HepG2 (cell line): Measurements from ENCODE around the gene MT1A. TPM values are rescaled to one million over a fixed set of nuclear protein-coding genes. Genes with fewer than 3 reads are reported as not detected.

Experiments used
- ATAC-seq: fragments of 200-7000 bp; cut with Tn5 transposase; 3 replicates; pipeline ENCODE4 v1.9.1; 2020; ENCODE audit warnings: mild to moderate bottlenecking, moderate library complexity
- BruUV-seq: library from RNA; stranded (reverse); fragments of 400-500 nt; replicated peaks from 2 replicates; lab custom pipeline; 2021; lab: Mats Ljungman, UMichigan
- CTCF ChIA-PET: fragments of 300-600 bp; formaldehyde crosslinking; extraction: SDS; loops from one replicate; lab custom pipeline; 2021; ENCODE audit warnings: low total read pairs, inconsistent platforms, low intra/inter-chr PET ratio; lab: Yijun Ruan, JAX
- POLR2A ChIA-PET: fragments of 350-600 bp; sonication (Branson Sonifier 250); formaldehyde crosslinking; loops from one replicate; lab custom pipeline; 2020; ENCODE audit warnings: antibody characterized with exemption, inconsistent platforms; lab: Yijun Ruan, JAX
- DNase-seq: peaks from one replicate; pipeline ENCODE4 v3.0.0-alpha.2; 2015; ENCODE audit warnings: low spot score
- FAIRE-seq: peaks from 3 replicates; lab custom pipeline; 2011; peaks lifted over from hg19 to GRCh38; lab: Jason Lieb, UNC
- H2AFZ ChIP-seq: one replicate; pipeline ENCODE4 v1.6.1; 2011; ENCODE audit warnings: low read length, inconsistent platforms
- H3K27ac ChIP-seq: fragments of 300-600 bp; 3 replicates; pipeline ENCODE4 v1.8.0; 2011; ENCODE audit warnings: mixed run types, mild to moderate bottlenecking, mixed read lengths, low read length, inconsistent platforms; ENCODE audit not compliant: insufficient read depth; ENCODE audit errors: extremely low read length
- H3K27me3 ChIP-seq, 2 experiments: fragments of 200-600 bp in 1 of 2; 2 replicates in 1 of 2; 3 replicates in 1 of 2; pipeline versions ENCODE4 v1.6.0 to v1.8.0; 2011; ENCODE audit warnings: low read length in 2 of 2, mild to moderate bottlenecking in 2 of 2, moderate library complexity in 2 of 2, inconsistent platforms in 1 of 2; ENCODE audit not compliant: insufficient read depth in 2 of 2, control insufficient read depth in 1 of 2
- H3K36me3 ChIP-seq, 2 experiments: fragments of 200-600 bp in 1 of 2; replicated peaks in 1 of 2; 2 replicates in 1 of 2; 3 replicates in 1 of 2; pipeline versions ENCODE4 v1.5.1 to v1.8.0; 2011; ENCODE audit warnings: low read length in 2 of 2, inconsistent platforms in 1 of 2; ENCODE audit not compliant: insufficient read depth in 2 of 2, control insufficient read depth in 1 of 2
- H3K4me1 ChIP-seq: 2 replicates; pipeline ENCODE4 v1.5.1; 2012; ENCODE audit warnings: low read length, inconsistent platforms; ENCODE audit not compliant: insufficient read depth
- H3K4me2 ChIP-seq: 2 replicates; pipeline ENCODE4 v1.6.0; 2011; ENCODE audit warnings: low read depth, low read length, inconsistent platforms
- H3K4me3 ChIP-seq, 3 experiments: fragments of 200-600 bp in 1 of 3; sonication (generic), shearing (Covaris generic) in 1 of 3; replicated peaks in 1 of 3; 2 replicates each; pipeline ENCODE4 v1.5.1; 2011 to 2016; ENCODE audit warnings: low read length in 3 of 3, inconsistent platforms in 2 of 3, low read depth in 2 of 3, mild to moderate bottlenecking in 2 of 3, control low read depth in 1 of 3, mixed read lengths in 1 of 3; ENCODE audit not compliant: insufficient read depth in 1 of 3
- H3K79me2 ChIP-seq: one replicate; pipeline ENCODE4 v1.6.1; 2011; ENCODE audit warnings: low read length, inconsistent platforms; ENCODE audit not compliant: insufficient read depth
- H3K9ac ChIP-seq: 2 replicates; pipeline ENCODE4 v1.6.0; 2011; ENCODE audit warnings: mild to moderate bottlenecking, low read depth, low read length, inconsistent platforms; ENCODE audit not compliant: insufficient read depth
- H3K9me3 ChIP-seq: 2 replicates; pipeline ENCODE4 v1.5.1; 2012; ENCODE audit warnings: mild to moderate bottlenecking, low read length
- H4K20me1 ChIP-seq: 2 replicates; pipeline ENCODE4 v1.6.0; 2011; ENCODE audit warnings: inconsistent platforms, mild to moderate bottlenecking, low read length, moderate library complexity; ENCODE audit not compliant: insufficient read depth
- ZNF747 ChIP-seq: sonication (generic); formaldehyde crosslinking; IDR thresholded peaks from 2 replicates; pipeline ENCODE4 v1.8.1; 2023; ENCODE audit warnings: missing genetic modification reagents, mild to moderate bottlenecking, borderline replicate concordance
- WGBS: methylation state at CpG from one replicate; pipeline ENCODE4 v1.1.6; 2017; ENCODE audit warnings: low lambda C conversion rate; 5-methylcytosine and 5-hydroxymethylcytosine counted together
- in situ Hi-C: cut with HindIII; loops from 2 replicates; pipeline ENCODE4 v1.10.0; 2017; ENCODE audit warnings: low pct_unique_long_range_greater_than_20kb; ENCODE audit not compliant: extremely low pct_ligation_motif_present
- intact Hi-C: fragments of 100-400 bp; cut with micrococcal nuclease; formaldehyde crosslinking; loops from one replicate; pipeline ENCODE4 v1.10.0; 2022; ENCODE audit not compliant: unreplicated experiment
- polyA plus RNA-seq, 8 experiments: library from polyadenylated mRNA; depleted of rRNA in 3 of 8; stranded (reverse) in 7 of 8; unstranded in 1 of 8; fragments of >200 nt; fragmentation: Illumina TruSeq in 4 of 8; extraction: Trizol in 4 of 8; gene quantifications; 2 replicates each; pipeline versions ENCODE4 v1.2.1 to v1.2.3, GENCODE V29; 2011 to 2016; ENCODE audit warnings: low read depth in 4 of 8, missing spikeins in 1 of 8, mixed read lengths in 1 of 8; ENCODE audit not compliant: insufficient read depth in 1 of 8
- total RNA-seq, 5 experiments: library from RNA; depleted of rRNA; stranded (reverse); fragments of >200 nt; fragmentation: Illumina TruSeq; extraction: Trizol; gene quantifications; 2 replicates each; pipeline ENCODE4 v1.2.3, GENCODE V29; 2016; ENCODE audit warnings: low read depth in 1 of 5
- TF ChIP-seq, protein P1 (sequence below), 2 experiments: IDR thresholded peaks; 2 replicates each; pipeline ENCODE4 v1.6.1; 2011 to 2012; ENCODE audit warnings: low read length in 2 of 2, borderline replicate concordance in 1 of 2, low read depth in 1 of 2, mild to moderate bottlenecking in 1 of 2, moderate library complexity in 1 of 2

MT1A gene
- total and polyA plus RNA-seq, 2 of the 13 experiments (the other 11 are each of a cell fraction or from before 2014, with no cell fraction given), result 8.3 to 10.4 TPM

DNA sequence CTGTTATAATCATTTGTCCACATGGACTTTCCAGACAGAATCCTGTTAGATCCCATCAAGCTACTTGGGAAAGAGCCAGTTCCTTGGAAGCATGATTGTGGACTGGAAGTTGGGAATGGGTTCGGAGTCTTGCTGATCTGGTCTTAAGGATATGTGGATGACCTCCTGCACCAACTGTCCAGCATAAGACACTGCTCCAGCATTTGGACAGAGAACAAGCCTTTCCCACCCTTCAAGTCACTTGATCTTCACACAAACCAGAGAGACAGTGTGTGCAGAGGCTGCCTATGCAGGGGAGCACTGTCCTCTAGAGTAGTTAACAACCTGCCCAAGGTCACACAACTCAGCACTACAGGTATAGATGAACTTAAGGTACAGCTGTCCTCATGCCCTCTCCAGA is 7.4 kb downstream of the MT1A start:
- ChIA-PET CTCF (no interaction called here), POLR2A (no interaction called here)
- ATAC-seq (no peak), DNase-seq (no peak)
- H3K4me2 ChIP-seq, result no peak overlapping the region
- peaks cover 9 to 42% of the 10 kb centered on the region in 2 experiments; a peak in 4 of 5 replicates for H3K27me3 ChIP-seq
- no peak overlapping the region for H3K4me3 ChIP-seq
- no peak overlapping the region for H3K27ac ChIP-seq
- in situ Hi-C loops, result no loop called here
- intact Hi-C loops, result no loop called here
- no peaks in the 10 kb centered on the region for H3K9me3 ChIP-seq
- no peak for TF ChIP-seq ZNF747
- TF ChIP-seq, protein P1, sequence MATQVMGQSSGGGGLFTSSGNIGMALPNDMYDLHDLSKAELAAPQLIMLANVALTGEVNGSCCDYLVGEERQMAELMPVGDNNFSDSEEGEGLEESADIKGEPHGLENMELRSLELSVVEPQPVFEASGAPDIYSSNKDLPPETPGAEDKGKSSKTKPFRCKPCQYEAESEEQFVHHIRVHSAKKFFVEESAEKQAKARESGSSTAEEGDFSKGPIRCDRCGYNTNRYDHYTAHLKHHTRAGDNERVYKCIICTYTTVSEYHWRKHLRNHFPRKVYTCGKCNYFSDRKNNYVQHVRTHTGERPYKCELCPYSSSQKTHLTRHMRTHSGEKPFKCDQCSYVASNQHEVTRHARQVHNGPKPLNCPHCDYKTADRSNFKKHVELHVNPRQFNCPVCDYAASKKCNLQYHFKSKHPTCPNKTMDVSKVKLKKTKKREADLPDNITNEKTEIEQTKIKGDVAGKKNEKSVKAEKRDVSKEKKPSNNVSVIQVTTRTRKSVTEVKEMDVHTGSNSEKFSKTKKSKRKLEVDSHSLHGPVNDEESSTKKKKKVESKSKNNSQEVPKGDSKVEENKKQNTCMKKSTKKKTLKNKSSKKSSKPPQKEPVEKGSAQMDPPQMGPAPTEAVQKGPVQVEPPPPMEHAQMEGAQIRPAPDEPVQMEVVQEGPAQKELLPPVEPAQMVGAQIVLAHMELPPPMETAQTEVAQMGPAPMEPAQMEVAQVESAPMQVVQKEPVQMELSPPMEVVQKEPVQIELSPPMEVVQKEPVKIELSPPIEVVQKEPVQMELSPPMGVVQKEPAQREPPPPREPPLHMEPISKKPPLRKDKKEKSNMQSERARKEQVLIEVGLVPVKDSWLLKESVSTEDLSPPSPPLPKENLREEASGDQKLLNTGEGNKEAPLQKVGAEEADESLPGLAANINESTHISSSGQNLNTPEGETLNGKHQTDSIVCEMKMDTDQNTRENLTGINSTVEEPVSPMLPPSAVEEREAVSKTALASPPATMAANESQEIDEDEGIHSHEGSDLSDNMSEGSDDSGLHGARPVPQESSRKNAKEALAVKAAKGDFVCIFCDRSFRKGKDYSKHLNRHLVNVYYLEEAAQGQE (IDR thresholded peaks at IDR 0.05; ENCODE audit: borderline replicate concordance in 1 of 2, low read depth in 1 of 2, low read length in 2 of 2), result 0 out of 4 replicates have a peak, but pooled peaks of 1 of the 2 experiments have one; percentile 27
- TF ChIP-seq, all 625 proteins: peak for 1
- Histone ChIP-seq H3K79me2 (no peaks in the 10 kb centered on the region), H4K20me1 (no peaks in the 10 kb centered on the region), H2AFZ (no peak overlapping the region), H3K4me1 (peaks cover 40% of the 10 kb centered on the region), H3K36me3 (no peaks in the 10 kb centered on the region), H3K9ac (no peak overlapping the region)
- BruUV-seq, result no TSS peak
- FAIRE-seq, result no peak
- WGBS, result 0% methylated on average over 1 of the region's 1 CpG
